HL-60 (cell line): ENCODE results near the gene PRRX2.
"Not testable (repeated sequence)": the region's sequence is repeated elsewhere in the genome, so short reads cannot be mapped to it uniquely, and the experiment has no call there.

Experiments
- DNase-seq, 2 experiments: peaks; one replicate each; pipeline ENCODE4 v3.0.0-alpha.2; 2010 to 2020; ENCODE audit warnings: low read depth in 1 of 2, low spot score in 1 of 2
- H3K27ac ChIP-seq: fragments of 250-450 bp; sonication (Bioruptor Pico); replicated peaks from 2 replicates; pipeline ENCODE4 v1.5.1; 2020; ENCODE audit warnings: mild to moderate bottlenecking, moderate library complexity
- H3K27me3 ChIP-seq: fragments of 250-450 bp; sonication (Bioruptor Pico); 2 replicates; pipeline ENCODE4 v1.5.1; 2021; ENCODE audit warnings: mild to moderate bottlenecking, moderate library complexity; ENCODE audit not compliant: insufficient read depth, poor library complexity, severe bottlenecking
- H3K4me3 ChIP-seq: replicated peaks from 2 replicates; pipeline ENCODE4 v1.5.1; 2011; ENCODE audit warnings: mild to moderate bottlenecking, control low read depth, low read length; ENCODE audit not compliant: insufficient read depth
- GABPA ChIP-seq: IDR thresholded peaks from 2 replicates; pipeline ENCODE4 v1.6.1; 2012; ENCODE audit warnings: low read depth
- POLR2AphosphoS5 ChIP-seq: IDR thresholded peaks from 2 replicates; pipeline ENCODE4 v1.6.1; 2012; ENCODE audit warnings: low read depth
- SPI1 ChIP-seq: IDR thresholded peaks from 2 replicates; pipeline ENCODE4 v1.6.1; 2012; ENCODE audit warnings: low read depth, mild to moderate bottlenecking, borderline replicate concordance
- TF ChIP-seq, protein P1 (sequence below): IDR thresholded peaks from one replicate; pipeline ENCODE4 v1.5.1; 2011; ENCODE audit warnings: low read length, control low read depth, inconsistent platforms; ENCODE audit not compliant: insufficient read depth
- TF ChIP-seq, protein P2 (sequence below): IDR thresholded peaks from 2 replicates; pipeline ENCODE4 v1.6.1; 2012; ENCODE audit warnings: low read depth; ENCODE audit not compliant: insufficient replicate concordance

Gene PRRX2

DNA sequence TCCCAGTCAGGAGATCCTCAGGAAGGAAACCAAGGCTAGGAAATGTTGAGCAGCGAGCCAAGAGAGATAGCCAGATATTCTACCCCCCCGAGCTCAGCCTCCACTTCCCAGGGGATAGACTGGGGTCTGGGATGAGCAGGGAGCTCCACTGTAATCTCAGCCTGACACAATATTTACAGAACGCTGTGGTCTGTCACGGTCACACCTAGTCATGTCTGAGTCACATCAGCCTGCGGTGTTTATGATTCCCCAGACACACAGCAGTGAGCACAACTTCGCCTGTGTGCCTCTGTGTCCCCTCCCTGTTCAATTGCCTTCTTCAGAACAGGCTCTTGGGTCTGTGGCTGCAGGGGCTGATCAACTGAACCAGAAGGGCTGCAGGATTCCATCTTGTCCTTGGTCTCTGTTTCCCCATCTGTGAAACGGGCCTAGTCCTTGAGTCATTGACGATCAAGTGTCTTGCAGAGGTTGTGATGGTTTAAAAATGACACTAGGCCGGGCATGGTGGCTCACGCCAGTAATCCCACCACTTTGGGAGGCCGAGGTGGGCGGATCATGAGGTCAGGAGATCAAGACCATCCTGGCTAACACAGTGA is 8.6 kb upstream of the PRRX2 start:
- peaks cover 2% of the 10 kb centered on the region for H3K27me3 ChIP-seq
- TF ChIP-seq POLR2AphosphoS5 (no peak), SPI1 (no peak)
- TF ChIP-seq, protein P1, sequence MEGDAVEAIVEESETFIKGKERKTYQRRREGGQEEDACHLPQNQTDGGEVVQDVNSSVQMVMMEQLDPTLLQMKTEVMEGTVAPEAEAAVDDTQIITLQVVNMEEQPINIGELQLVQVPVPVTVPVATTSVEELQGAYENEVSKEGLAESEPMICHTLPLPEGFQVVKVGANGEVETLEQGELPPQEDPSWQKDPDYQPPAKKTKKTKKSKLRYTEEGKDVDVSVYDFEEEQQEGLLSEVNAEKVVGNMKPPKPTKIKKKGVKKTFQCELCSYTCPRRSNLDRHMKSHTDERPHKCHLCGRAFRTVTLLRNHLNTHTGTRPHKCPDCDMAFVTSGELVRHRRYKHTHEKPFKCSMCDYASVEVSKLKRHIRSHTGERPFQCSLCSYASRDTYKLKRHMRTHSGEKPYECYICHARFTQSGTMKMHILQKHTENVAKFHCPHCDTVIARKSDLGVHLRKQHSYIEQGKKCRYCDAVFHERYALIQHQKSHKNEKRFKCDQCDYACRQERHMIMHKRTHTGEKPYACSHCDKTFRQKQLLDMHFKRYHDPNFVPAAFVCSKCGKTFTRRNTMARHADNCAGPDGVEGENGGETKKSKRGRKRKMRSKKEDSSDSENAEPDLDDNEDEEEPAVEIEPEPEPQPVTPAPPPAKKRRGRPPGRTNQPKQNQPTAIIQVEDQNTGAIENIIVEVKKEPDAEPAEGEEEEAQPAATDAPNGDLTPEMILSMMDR, result no peak
- DNase-seq, result no peak
- H3K27ac ChIP-seq, result no peak overlapping the region
- no peak overlapping the region for H3K4me3 ChIP-seq

DNA sequence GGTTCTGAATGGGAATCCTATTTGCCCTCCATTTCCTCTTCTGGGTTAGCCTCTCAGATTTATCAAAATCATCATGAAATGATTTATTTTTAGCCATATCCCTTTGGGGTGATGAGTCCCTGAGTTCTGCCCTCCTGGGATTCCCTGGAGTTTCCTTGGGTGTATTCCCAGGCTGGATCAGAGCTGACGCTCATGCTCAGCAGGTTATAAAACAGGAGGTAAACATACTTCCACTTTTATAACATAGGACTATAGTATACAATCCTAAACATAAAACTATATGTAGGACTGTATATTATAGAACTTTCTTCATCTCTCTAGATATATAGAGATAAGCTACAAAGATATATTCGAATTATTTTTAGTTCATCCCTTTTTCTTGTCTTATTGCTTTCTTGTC is 4.4 kb upstream of the PRRX2 start:
- Histone ChIP-seq H3K27me3 (peaks cover 13% of the 10 kb centered on the region), H3K27ac (no peak overlapping the region), H3K4me3 (no peak overlapping the region)
- no peak for DNase-seq
- TF ChIP-seq GABPA (no peak), POLR2AphosphoS5 (no peak)
- TF ChIP-seq, protein P1, result no peak

DNA sequence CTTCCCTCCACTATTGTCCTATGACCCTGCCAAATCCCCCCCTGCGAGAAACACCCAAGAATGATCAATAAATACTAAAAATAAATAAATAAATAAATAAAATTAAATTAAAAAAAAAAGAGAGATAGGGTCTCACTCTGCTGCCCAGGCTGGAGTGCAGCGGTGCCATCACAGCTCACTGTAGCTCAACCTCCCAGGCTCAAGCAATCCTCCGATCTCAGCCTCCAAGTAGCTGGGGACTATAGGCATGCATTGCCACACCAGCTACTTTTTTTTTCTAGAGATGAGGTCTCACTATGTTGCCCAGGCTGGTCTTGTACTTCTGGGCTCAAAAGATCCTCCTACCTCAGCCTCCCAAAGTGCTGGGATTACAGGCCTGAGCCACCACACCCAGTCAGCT is 3.2 kb upstream of the PRRX2 start:
- peaks cover 20% of the 10 kb centered on the region for H3K27me3 ChIP-seq
- not testable (repeated sequence) for H3K27ac ChIP-seq, H3K4me3 ChIP-seq

DNA sequence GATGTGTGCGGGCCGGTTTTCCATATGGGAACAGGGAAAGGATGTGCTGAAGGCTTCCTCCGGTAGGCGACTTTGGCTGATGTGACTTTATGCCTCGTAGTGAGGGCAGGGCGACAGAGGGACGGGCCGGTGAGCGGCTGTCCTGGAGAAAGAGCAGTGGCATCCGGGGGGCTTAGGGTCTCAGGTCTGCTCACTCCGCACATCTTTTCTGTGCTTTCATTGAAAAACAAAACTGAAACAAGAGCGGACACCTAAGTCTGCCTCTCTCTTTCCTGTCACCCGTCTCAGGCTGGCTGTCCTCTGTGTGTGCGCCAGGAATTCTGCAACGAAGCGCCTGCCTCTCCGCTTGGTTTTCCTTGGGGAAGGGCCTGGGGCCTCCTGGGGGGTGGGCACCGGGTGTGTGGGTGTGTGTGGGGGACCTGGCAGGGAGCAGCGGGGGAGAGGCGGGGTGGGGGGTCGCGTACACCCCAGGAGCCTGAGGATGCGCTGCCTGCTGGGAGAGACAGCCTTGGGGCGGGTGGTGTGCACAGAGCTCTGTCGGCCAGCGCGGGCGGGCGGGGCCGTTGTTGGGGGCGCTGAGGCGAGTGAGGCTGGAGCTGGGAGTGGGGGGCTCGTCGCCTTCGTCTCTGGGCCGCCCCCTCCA is 580 bp upstream of the PRRX2 start:
- no peak for DNase-seq
- TF ChIP-seq SPI1 (no peak), GABPA (no peak), POLR2AphosphoS5 (no peak)
- TF ChIP-seq, protein P2, sequence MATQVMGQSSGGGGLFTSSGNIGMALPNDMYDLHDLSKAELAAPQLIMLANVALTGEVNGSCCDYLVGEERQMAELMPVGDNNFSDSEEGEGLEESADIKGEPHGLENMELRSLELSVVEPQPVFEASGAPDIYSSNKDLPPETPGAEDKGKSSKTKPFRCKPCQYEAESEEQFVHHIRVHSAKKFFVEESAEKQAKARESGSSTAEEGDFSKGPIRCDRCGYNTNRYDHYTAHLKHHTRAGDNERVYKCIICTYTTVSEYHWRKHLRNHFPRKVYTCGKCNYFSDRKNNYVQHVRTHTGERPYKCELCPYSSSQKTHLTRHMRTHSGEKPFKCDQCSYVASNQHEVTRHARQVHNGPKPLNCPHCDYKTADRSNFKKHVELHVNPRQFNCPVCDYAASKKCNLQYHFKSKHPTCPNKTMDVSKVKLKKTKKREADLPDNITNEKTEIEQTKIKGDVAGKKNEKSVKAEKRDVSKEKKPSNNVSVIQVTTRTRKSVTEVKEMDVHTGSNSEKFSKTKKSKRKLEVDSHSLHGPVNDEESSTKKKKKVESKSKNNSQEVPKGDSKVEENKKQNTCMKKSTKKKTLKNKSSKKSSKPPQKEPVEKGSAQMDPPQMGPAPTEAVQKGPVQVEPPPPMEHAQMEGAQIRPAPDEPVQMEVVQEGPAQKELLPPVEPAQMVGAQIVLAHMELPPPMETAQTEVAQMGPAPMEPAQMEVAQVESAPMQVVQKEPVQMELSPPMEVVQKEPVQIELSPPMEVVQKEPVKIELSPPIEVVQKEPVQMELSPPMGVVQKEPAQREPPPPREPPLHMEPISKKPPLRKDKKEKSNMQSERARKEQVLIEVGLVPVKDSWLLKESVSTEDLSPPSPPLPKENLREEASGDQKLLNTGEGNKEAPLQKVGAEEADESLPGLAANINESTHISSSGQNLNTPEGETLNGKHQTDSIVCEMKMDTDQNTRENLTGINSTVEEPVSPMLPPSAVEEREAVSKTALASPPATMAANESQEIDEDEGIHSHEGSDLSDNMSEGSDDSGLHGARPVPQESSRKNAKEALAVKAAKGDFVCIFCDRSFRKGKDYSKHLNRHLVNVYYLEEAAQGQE, result no peak
- TF ChIP-seq, protein P1, result no peak
- no peak overlapping the region for H3K4me3 ChIP-seq
- H3K27ac ChIP-seq, result no peak overlapping the region
- peaks cover 29% of the 10 kb centered on the region for H3K27me3 ChIP-seq

More for the DNA sequence above, 3.2 kb upstream of the PRRX2 start:
- DNase-seq, result not testable (repeated sequence)

DNA sequence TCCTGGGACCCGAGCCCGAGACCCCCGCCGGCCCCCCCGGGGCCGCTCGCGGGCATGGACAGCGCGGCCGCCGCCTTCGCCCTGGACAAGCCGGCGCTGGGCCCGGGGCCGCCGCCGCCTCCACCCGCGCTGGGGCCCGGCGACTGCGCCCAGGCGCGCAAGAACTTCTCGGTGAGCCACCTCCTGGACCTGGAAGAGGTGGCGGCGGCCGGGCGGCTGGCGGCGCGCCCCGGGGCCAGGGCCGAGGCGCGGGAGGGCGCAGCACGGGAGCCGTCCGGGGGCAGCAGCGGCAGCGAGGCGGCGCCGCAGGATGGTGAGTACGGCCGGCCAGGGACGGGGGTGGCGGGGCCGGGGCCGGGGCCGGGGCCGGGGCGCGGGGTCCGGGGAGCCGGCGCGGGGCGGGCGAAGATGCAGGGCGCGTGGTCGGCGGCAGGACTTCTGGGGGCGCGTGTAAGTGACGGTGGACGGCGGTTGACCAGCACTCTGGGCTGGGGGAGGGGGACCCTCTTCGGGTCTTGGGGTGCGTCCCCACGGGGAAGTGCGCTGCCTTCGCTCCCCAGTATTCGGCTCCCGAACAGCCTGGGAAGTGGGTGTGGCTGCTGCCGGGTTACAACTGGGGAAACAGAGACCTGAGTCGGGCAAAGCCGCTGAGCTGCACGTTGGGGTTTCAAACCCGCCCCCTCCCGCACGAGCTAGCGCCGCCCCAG is 520 bp downstream of the PRRX2 start:
- no peak overlapping the region for H3K4me3 ChIP-seq
- DNase-seq, result no peak
- TF ChIP-seq GABPA (no peak), SPI1 (no peak), POLR2AphosphoS5 (no peak)
- TF ChIP-seq, protein P2, result no peak
- TF ChIP-seq, protein P1, result no peak
- H3K27ac ChIP-seq, result no peak overlapping the region
- H3K27me3 ChIP-seq, result peaks cover 31% of the 10 kb centered on the region
